H1 (cell line): ENCODE measurements around the gene CCNK. TPM values are rescaled to one million over a fixed set of nuclear protein-coding genes. Genes with fewer than 3 reads are reported as not detected.

ENCODE experiments used
- FOSL1 ChIP-seq: IDR thresholded peaks from 2 replicates; pipeline ENCODE4 v1.6.1; 2011; ENCODE audit warnings: mild to moderate bottlenecking, low read depth, low read length, moderate library complexity; ENCODE audit not compliant: insufficient read depth
- KDM4A ChIP-seq: IDR thresholded peaks from one replicate; pipeline ENCODE4 v1.7.1; 2012; ENCODE audit warnings: low read depth, mild to moderate bottlenecking, moderate library complexity, low read length, inconsistent platforms; ENCODE audit not compliant: severe bottlenecking
- NANOG ChIP-seq: IDR thresholded peaks from 2 replicates; pipeline ENCODE4 v1.6.1; 2011; ENCODE audit warnings: low read length, low read depth, mild to moderate bottlenecking, inconsistent platforms; ENCODE audit not compliant: insufficient read depth, poor library complexity, severe bottlenecking
- POLR2AphosphoS5 ChIP-seq: IDR thresholded peaks from 2 replicates; pipeline ENCODE4 v1.6.1; 2011; ENCODE audit warnings: low read depth, low read length
- RFX5 ChIP-seq: IDR thresholded peaks from 2 replicates; pipeline ENCODE4 v1.6.1; 2011; ENCODE audit warnings: low read depth, low read length, improper control_type of control experiment, borderline replicate concordance
- SIX5 ChIP-seq: IDR thresholded peaks from 2 replicates; pipeline ENCODE4 v1.6.1; 2011; ENCODE audit warnings: mild to moderate bottlenecking, low read depth, low read length
- SP1 ChIP-seq: IDR thresholded peaks from 2 replicates; pipeline ENCODE4 v1.6.1; 2011; ENCODE audit warnings: low read depth, low read length
- SP4 ChIP-seq: IDR thresholded peaks from 2 replicates; pipeline ENCODE4 v1.6.1; 2012; ENCODE audit warnings: low read length, inconsistent platforms
- TEAD4 ChIP-seq: IDR thresholded peaks from 2 replicates; pipeline ENCODE4 v1.6.1; 2012; ENCODE audit warnings: low read depth, low read length, inconsistent platforms, mixed read lengths
- polyA plus RNA-seq, 7 experiments: library from polyadenylated mRNA; depleted of rRNA in 3 of 7; stranded (reverse) in 5 of 7; unstranded in 2 of 7; fragments of >200 nt in 5 of 7; fragments of 200-250 nt in 2 of 7; gene quantifications; 1 replicate in 5 of 7; 2 replicates in 1 of 7; 4 replicates in 1 of 7; pipeline versions ENCODE4 v1.2.1 to v1.2.3, GENCODE V29; 2011 to 2013; ENCODE audit warnings: missing spikeins in 2 of 7, mixed read lengths in 2 of 7
- total RNA-seq: library from RNA; stranded (reverse); fragmentation: NEBNext Ultra II Directional; extraction: Animal tissue kit (Norgen Biotek cat#: 25700); gene quantifications from 2 replicates; pipeline ENCODE4 v1.2.1, GENCODE V29; 2021
- TF ChIP-seq, protein P1 (sequence below): fragments of 300-600 bp; sonication (generic); IDR thresholded peaks from 2 replicates; pipeline ENCODE4 v1.7.1; 2012; ENCODE audit warnings: low read length, moderate library complexity, mild to moderate bottlenecking, inconsistent platforms; ENCODE audit not compliant: insufficient replicate concordance
- TF ChIP-seq, protein P2 (sequence below): IDR thresholded peaks from 2 replicates; pipeline ENCODE4 v1.6.1; 2012; ENCODE audit warnings: low read length, inconsistent platforms

Gene CCNK
- total and polyA plus RNA-seq, 2 of the 8 experiments (the other 6 are each of a cell fraction or from before 2014, with no cell fraction given) = 10.7 to 82.7 TPM

DNA sequence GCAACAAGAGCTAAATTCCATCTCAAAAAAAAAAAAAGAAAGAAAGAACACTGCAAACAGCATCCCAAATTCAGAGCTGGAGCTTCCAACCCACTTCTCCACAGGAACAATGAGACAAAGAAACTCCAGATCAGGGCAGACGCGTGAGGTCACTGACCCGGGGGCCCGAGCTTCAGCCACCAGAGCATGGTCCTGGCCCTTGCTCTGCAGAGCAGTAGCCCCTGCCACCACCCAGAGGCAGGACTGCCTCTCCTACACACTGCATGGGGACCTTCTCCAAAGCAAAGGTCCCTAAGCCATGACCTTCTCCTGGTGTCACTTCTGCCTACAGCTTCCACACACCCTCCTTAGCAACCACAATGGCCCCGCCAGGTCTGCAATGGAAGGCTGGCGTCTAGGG lies 53.1 kb downstream of the CCNK start (continued):
- TF ChIP-seq, protein P1, sequence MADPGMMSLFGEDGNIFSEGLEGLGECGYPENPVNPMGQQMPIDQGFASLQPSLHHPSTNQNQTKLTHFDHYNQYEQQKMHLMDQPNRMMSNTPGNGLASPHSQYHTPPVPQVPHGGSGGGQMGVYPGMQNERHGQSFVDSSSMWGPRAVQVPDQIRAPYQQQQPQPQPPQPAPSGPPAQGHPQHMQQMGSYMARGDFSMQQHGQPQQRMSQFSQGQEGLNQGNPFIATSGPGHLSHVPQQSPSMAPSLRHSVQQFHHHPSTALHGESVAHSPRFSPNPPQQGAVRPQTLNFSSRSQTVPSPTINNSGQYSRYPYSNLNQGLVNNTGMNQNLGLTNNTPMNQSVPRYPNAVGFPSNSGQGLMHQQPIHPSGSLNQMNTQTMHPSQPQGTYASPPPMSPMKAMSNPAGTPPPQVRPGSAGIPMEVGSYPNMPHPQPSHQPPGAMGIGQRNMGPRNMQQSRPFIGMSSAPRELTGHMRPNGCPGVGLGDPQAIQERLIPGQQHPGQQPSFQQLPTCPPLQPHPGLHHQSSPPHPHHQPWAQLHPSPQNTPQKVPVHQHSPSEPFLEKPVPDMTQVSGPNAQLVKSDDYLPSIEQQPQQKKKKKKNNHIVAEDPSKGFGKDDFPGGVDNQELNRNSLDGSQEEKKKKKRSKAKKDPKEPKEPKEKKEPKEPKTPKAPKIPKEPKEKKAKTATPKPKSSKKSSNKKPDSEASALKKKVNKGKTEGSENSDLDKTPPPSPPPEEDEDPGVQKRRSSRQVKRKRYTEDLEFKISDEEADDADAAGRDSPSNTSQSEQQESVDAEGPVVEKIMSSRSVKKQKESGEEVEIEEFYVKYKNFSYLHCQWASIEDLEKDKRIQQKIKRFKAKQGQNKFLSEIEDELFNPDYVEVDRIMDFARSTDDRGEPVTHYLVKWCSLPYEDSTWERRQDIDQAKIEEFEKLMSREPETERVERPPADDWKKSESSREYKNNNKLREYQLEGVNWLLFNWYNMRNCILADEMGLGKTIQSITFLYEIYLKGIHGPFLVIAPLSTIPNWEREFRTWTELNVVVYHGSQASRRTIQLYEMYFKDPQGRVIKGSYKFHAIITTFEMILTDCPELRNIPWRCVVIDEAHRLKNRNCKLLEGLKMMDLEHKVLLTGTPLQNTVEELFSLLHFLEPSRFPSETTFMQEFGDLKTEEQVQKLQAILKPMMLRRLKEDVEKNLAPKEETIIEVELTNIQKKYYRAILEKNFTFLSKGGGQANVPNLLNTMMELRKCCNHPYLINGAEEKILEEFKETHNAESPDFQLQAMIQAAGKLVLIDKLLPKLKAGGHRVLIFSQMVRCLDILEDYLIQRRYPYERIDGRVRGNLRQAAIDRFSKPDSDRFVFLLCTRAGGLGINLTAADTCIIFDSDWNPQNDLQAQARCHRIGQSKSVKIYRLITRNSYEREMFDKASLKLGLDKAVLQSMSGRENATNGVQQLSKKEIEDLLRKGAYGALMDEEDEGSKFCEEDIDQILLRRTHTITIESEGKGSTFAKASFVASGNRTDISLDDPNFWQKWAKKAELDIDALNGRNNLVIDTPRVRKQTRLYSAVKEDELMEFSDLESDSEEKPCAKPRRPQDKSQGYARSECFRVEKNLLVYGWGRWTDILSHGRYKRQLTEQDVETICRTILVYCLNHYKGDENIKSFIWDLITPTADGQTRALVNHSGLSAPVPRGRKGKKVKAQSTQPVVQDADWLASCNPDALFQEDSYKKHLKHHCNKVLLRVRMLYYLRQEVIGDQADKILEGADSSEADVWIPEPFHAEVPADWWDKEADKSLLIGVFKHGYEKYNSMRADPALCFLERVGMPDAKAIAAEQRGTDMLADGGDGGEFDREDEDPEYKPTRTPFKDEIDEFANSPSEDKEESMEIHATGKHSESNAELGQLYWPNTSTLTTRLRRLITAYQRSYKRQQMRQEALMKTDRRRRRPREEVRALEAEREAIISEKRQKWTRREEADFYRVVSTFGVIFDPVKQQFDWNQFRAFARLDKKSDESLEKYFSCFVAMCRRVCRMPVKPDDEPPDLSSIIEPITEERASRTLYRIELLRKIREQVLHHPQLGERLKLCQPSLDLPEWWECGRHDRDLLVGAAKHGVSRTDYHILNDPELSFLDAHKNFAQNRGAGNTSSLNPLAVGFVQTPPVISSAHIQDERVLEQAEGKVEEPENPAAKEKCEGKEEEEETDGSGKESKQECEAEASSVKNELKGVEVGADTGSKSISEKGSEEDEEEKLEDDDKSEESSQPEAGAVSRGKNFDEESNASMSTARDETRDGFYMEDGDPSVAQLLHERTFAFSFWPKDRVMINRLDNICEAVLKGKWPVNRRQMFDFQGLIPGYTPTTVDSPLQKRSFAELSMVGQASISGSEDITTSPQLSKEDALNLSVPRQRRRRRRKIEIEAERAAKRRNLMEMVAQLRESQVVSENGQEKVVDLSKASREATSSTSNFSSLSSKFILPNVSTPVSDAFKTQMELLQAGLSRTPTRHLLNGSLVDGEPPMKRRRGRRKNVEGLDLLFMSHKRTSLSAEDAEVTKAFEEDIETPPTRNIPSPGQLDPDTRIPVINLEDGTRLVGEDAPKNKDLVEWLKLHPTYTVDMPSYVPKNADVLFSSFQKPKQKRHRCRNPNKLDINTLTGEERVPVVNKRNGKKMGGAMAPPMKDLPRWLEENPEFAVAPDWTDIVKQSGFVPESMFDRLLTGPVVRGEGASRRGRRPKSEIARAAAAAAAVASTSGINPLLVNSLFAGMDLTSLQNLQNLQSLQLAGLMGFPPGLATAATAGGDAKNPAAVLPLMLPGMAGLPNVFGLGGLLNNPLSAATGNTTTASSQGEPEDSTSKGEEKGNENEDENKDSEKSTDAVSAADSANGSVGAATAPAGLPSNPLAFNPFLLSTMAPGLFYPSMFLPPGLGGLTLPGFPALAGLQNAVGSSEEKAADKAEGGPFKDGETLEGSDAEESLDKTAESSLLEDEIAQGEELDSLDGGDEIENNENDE = no peak
- TF ChIP-seq SIX5 (no peak), SP1 (no peak), POLR2AphosphoS5 (no peak), SP4 (no peak), FOSL1 (no peak), NANOG (no peak), KDM4A (no peak), TEAD4 (no peak), RFX5 (no peak)
- TF ChIP-seq, protein P2, sequence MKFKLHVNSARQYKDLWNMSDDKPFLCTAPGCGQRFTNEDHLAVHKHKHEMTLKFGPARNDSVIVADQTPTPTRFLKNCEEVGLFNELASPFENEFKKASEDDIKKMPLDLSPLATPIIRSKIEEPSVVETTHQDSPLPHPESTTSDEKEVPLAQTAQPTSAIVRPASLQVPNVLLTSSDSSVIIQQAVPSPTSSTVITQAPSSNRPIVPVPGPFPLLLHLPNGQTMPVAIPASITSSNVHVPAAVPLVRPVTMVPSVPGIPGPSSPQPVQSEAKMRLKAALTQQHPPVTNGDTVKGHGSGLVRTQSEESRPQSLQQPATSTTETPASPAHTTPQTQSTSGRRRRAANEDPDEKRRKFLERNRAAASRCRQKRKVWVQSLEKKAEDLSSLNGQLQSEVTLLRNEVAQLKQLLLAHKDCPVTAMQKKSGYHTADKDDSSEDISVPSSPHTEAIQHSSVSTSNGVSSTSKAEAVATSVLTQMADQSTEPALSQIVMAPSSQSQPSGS = no peak
